Spleen (tissue), 7 donors: Measurements from ENCODE around the gene CHD6.

Experiments used
- POLR2AphosphoS5 ChIP-seq, 3 donors: sonication (generic); formaldehyde crosslinking; IDR thresholded peaks; one replicate each; pipeline ENCODE4 v1.5.1; 2017; ENCODE audit warnings: antibody characterized with exemption in 3 of 3
- TF ChIP-seq, protein P1 (sequence below), 11 experiments: fragments of 200-600 bp in 7 of 11; fragments of 450-650 bp in 4 of 11; sonication (generic) in 4 of 11; IDR thresholded peaks in 8 of 11; conservative IDR thresholded peaks in 3 of 11; 1 replicate in 7 of 11; 2 replicates in 4 of 11; pipeline versions ENCODE4 v1.4.0 to v1.8.0; 2016 to 2021; ENCODE audit warnings: antibody characterized with exemption in 11 of 11, inconsistent platforms in 4 of 11, mild to moderate bottlenecking in 1 of 11
- donor health status: DM: no; HTN: no; CAD: no; lungs with moderate emphysema.
- donor health status: DM: no; HTN: no; CAD: no.
- donor health status: DM: no; HTN: no; CAD: no.

DNA sequence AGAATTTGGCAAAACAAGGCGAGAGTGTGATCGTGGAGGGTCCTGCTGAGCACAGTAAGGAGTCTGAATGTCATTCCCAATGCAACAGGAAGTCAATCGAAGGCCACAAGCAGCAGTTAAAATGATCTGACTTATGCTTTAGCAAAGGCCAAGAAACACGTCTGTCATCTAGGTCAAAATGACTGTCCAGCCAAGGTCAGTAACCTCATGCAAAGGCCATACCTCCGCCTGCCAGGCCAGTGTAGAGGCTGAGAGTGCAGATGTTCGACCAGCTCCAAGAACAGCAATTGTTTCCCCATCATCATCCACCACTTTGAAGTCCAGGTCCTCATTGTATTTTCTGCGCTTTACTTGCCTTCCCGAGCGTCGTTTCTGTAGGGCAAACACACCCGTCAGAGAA lies 105.6 kb downstream of the CHD6 start:
- TF ChIP-seq POLR2AphosphoS5 (IDR thresholded peaks at IDR 0.05), result no peak
- TF ChIP-seq, protein P1, sequence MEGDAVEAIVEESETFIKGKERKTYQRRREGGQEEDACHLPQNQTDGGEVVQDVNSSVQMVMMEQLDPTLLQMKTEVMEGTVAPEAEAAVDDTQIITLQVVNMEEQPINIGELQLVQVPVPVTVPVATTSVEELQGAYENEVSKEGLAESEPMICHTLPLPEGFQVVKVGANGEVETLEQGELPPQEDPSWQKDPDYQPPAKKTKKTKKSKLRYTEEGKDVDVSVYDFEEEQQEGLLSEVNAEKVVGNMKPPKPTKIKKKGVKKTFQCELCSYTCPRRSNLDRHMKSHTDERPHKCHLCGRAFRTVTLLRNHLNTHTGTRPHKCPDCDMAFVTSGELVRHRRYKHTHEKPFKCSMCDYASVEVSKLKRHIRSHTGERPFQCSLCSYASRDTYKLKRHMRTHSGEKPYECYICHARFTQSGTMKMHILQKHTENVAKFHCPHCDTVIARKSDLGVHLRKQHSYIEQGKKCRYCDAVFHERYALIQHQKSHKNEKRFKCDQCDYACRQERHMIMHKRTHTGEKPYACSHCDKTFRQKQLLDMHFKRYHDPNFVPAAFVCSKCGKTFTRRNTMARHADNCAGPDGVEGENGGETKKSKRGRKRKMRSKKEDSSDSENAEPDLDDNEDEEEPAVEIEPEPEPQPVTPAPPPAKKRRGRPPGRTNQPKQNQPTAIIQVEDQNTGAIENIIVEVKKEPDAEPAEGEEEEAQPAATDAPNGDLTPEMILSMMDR (IDR thresholded peaks at IDR 0.05 in 8 of 11, conservative IDR thresholded peaks at IDR 0.05 in 3 of 11), result no peak
